Measurements from ENCODE around the gene MIDN.

Gene MIDN

DNA sequence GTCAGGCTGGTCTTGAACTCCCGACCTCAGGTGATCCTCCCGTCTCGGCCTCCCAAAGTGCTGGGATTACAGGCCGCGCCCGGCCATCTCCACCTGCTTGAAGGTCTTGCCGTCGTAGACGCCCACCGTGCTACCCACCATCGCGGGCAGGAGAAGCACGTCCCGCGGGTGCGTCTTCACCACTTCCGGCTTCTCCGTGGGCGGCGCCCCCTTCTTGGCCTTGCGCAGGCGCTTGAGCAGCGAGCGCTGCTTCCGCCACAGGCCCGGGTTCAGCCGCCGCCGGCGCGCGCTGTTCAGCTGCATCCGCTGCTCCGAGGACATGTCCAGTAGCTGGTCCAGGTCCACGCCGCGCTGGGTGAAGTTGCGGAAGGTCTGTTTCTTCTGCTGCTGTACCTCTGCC is 58.9 kb downstream of the MIDN start:
- H3K4me3 ChIP-seq (ENCODE audit: low read depth, low read length) = no peak overlapping the region
- in situ Hi-C loops (cut with HindIII; ENCODE audit: low sequenced_read_pairs) = no loop called here
- TF ChIP-seq, protein P1, sequence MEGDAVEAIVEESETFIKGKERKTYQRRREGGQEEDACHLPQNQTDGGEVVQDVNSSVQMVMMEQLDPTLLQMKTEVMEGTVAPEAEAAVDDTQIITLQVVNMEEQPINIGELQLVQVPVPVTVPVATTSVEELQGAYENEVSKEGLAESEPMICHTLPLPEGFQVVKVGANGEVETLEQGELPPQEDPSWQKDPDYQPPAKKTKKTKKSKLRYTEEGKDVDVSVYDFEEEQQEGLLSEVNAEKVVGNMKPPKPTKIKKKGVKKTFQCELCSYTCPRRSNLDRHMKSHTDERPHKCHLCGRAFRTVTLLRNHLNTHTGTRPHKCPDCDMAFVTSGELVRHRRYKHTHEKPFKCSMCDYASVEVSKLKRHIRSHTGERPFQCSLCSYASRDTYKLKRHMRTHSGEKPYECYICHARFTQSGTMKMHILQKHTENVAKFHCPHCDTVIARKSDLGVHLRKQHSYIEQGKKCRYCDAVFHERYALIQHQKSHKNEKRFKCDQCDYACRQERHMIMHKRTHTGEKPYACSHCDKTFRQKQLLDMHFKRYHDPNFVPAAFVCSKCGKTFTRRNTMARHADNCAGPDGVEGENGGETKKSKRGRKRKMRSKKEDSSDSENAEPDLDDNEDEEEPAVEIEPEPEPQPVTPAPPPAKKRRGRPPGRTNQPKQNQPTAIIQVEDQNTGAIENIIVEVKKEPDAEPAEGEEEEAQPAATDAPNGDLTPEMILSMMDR (IDR thresholded peaks at IDR 0.05; ENCODE audit: low read depth, low read length, missing control alignments) = no peak
- DNase-seq (ENCODE audit: low read depth) = no peak

DNA sequence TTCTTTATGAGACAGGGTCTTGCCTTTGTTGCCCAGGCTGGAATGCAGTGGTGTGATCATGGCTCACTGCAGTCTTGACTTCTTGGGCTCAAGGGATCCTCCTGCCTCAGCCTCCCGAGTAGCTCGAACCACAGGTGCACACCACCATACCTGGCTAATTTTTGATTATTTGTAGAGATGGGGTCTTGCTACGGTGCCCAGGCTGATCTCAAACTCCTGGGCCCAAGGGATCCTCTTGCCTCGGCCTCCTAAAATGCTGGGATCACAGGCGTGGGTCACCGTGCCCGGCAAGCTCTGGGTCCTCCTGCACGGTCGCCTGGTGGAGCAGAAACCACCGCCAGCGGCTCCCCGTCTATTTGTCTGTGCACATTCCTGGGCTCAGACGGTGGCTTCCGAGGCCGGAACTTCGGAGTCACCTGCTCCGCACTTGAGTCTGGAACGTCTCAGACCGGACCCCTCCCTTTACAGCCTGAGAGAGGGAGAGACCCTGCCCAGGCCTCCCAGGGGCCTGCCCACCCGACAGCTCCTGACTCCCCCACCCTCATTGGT is 59.4 kb downstream of the MIDN start:
- DNase-seq (ENCODE audit: low read depth) = no peak

GRCh38 chr19:1308718-1309117 is 60.3 kb downstream of the MIDN start:
- no peak for DNase-seq (ENCODE audit: low read depth)
- in situ Hi-C loops (cut with HindIII; ENCODE audit: low sequenced_read_pairs) = no loop called here
- H3K4me3 ChIP-seq (ENCODE audit: low read depth, low read length) = no peak overlapping the region
- TF ChIP-seq, protein P1 (IDR thresholded peaks at IDR 0.05; ENCODE audit: low read depth, low read length, missing control alignments) = no peak

More for the DNA sequence above, 59.4 kb downstream of the MIDN start:
- in situ Hi-C loops (cut with HindIII; ENCODE audit: low sequenced_read_pairs) = no loop called here
- no peak overlapping the region for H3K4me3 ChIP-seq (ENCODE audit: low read depth, low read length)
- TF ChIP-seq, protein P1 (IDR thresholded peaks at IDR 0.05; ENCODE audit: low read depth, low read length, missing control alignments) = no peak

Measured in astrocyte of the cerebellum (primary cell).